Activated naive CD4-positive, alpha-beta T cell treated with anti-CD3 and anti-CD28 coated beads, Interleukin-2, amount 10 ng/mL, durations not matched to agents 5 hours and 36 hours (primary cell): Measurements from ENCODE around the gene TBC1D9B. TPM values are rescaled to one million over a fixed set of nuclear protein-coding genes. Genes with fewer than 3 reads are reported as not detected.

Experiments used
- total RNA-seq, 2 experiments: library from RNA; stranded (reverse); gene quantifications; one replicate each; pipeline ENCODE4 v1.2.3, GENCODE V29; 2021

The TBC1D9B gene
- 10 to 100 TPM; 73.4 to 82.2 TPM for total RNA-seq

GRCh38 chr5:179907556-179908324 lies at the start of gene TBC1D9B:
Gene TBC1D9B (minus strand): TSS chr5:179907897. CDS start chr5:179907821, 76 bp downstream.

GRCh38 chr5:179858586-179859427 lies 48.9 kb downstream of the TBC1D9B start, which contains the start of gene MRNIP:
Gene MRNIP (minus strand): TSS chr5:179858817. CDS start chr5:179858796, 21 bp downstream.

GRCh38 chr5:179820483-179821297 lies 87.0 kb downstream of the TBC1D9B start, which contains the start of gene SQSTM1:
Gene SQSTM1 (plus strand): TSS chr5:179820905. CDS start chr5:179820937, 32 bp downstream.

Other genes with a start within 250 kb of the TBC1D9B start
- under 1 TPM; 0.31 to 0.71 TPM for gene CBY3, start 226.9 kb downstream of the TBC1D9B start, total RNA-seq
- gene CANX, start 208.9 kb downstream of the TBC1D9B start, total RNA-seq: 100 to 1,000 TPM; 418 to 432 TPM
- 10 to 100 TPM; 29.5 to 31.1 TPM for gene MAML1, start 175.1 kb downstream of the TBC1D9B start, total RNA-seq
- 1 to 10 TPM; 2.4 to 3.9 TPM for gene LTC4S, start 113.9 kb downstream of the TBC1D9B start, total RNA-seq
- gene MGAT4B, start 101.0 kb downstream of the TBC1D9B start, total RNA-seq: 10 to 100 TPM; 96.8 to 99.3 TPM
- 100 to 1,000 TPM; 134 to 147 TPM for gene SQSTM1, start 87.0 kb downstream of the TBC1D9B start, total RNA-seq
- 10 to 100 TPM; 21.5 to 22.6 TPM for gene MRNIP, start 49.1 kb downstream of the TBC1D9B start, total RNA-seq
- gene RNF130, start 163.9 kb upstream of the TBC1D9B start, total RNA-seq: 1 to 10 TPM; 4.0 to 5.2 TPM